WTC11 (cell line): ENCODE data around the gene SLC17A9.

ENCODE experiments used
- GABPB1 ChIP-seq: sonication (generic); formaldehyde crosslinking; IDR thresholded peaks from 2 replicates; pipeline ENCODE4 v1.8.1; 2023; ENCODE audit warnings: mild to moderate bottlenecking, missing genetic modification reagents
- NFYB ChIP-seq: sonication (generic); formaldehyde crosslinking; conservative IDR thresholded peaks from 2 replicates; pipeline ENCODE4 v1.8.0; 2022; ENCODE audit warnings: low read depth, missing genetic modification reagents
- ZNF423 ChIP-seq: fragments of 250-450 bp; sonication (Bioruptor Pico); IDR thresholded peaks from 2 replicates; pipeline ENCODE4 v2.1.2; 2022; ENCODE audit warnings: mild to moderate bottlenecking, moderate library complexity
- TF ChIP-seq, protein P1 (sequence below): fragments of 200-600 bp; IDR thresholded peaks from 2 replicates; pipeline ENCODE4 v1.8.0; 2022; ENCODE audit warnings: antibody characterized with exemption
- TF ChIP-seq, protein P2 (sequence below): sonication (generic); formaldehyde crosslinking; IDR thresholded peaks from 2 replicates; pipeline ENCODE4 v1.8.1; 2022; ENCODE audit warnings: mild to moderate bottlenecking, moderate library complexity, missing genetic modification reagents
- TF ChIP-seq, protein P3 (sequence below): sonication (generic); formaldehyde crosslinking; IDR thresholded peaks from 2 replicates; pipeline ENCODE4 v1.8.0; 2022; ENCODE audit warnings: mild to moderate bottlenecking, missing genetic modification reagents
- TF ChIP-seq, protein P4 (sequence below): sonication (generic); formaldehyde crosslinking; IDR thresholded peaks from 2 replicates; pipeline ENCODE4 v1.8.0; 2022; ENCODE audit warnings: mild to moderate bottlenecking, missing genetic modification reagents

DNA sequence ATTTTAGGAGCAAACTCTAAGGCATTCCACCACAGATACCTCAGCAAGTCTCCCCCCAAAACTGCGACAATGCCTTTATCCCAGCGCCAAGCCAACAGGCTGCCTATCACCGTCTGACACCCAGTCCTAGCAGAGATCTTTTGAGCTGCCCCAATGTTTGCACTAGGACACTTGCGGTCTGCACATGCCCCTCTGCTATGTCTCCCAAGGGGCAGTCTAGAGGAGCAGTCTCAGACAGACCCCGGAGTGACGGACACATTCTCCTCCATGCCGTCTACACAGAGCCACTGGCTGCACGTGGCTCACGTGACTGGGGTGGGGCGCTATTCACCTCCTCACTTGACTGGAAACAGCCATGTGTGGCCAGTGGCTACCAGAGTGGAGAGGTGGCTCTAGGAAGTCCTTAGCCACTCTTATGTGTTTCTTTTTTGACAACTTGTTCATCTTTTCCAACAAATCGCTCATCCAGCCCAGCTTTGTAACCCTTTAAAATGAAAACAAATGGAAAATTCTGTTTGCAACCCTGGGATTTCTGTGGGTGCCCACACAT lies 42.2 kb upstream of the SLC17A9 start:
- TF ChIP-seq NFYB (CRISPR knock-in tag): no peak
- TF ChIP-seq, protein P1, sequence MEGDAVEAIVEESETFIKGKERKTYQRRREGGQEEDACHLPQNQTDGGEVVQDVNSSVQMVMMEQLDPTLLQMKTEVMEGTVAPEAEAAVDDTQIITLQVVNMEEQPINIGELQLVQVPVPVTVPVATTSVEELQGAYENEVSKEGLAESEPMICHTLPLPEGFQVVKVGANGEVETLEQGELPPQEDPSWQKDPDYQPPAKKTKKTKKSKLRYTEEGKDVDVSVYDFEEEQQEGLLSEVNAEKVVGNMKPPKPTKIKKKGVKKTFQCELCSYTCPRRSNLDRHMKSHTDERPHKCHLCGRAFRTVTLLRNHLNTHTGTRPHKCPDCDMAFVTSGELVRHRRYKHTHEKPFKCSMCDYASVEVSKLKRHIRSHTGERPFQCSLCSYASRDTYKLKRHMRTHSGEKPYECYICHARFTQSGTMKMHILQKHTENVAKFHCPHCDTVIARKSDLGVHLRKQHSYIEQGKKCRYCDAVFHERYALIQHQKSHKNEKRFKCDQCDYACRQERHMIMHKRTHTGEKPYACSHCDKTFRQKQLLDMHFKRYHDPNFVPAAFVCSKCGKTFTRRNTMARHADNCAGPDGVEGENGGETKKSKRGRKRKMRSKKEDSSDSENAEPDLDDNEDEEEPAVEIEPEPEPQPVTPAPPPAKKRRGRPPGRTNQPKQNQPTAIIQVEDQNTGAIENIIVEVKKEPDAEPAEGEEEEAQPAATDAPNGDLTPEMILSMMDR: no peak
- no peak for TF ChIP-seq ZNF423 (CRISPR knock-in tag)
- no peak for TF ChIP-seq GABPB1 (CRISPR knock-in tag)
- TF ChIP-seq, protein P2, sequence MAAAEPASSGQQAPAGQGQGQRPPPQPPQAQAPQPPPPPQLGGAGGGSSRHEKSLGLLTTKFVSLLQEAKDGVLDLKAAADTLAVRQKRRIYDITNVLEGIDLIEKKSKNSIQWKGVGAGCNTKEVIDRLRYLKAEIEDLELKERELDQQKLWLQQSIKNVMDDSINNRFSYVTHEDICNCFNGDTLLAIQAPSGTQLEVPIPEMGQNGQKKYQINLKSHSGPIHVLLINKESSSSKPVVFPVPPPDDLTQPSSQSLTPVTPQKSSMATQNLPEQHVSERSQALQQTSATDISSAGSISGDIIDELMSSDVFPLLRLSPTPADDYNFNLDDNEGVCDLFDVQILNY (CRISPR knock-in tag): no peak
- TF ChIP-seq, protein P3, sequence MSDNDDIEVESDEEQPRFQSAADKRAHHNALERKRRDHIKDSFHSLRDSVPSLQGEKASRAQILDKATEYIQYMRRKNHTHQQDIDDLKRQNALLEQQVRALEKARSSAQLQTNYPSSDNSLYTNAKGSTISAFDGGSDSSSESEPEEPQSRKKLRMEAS (CRISPR knock-in tag): no peak
- TF ChIP-seq, protein P4, sequence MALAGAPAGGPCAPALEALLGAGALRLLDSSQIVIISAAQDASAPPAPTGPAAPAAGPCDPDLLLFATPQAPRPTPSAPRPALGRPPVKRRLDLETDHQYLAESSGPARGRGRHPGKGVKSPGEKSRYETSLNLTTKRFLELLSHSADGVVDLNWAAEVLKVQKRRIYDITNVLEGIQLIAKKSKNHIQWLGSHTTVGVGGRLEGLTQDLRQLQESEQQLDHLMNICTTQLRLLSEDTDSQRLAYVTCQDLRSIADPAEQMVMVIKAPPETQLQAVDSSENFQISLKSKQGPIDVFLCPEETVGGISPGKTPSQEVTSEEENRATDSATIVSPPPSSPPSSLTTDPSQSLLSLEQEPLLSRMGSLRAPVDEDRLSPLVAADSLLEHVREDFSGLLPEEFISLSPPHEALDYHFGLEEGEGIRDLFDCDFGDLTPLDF (CRISPR knock-in tag): no peak
